OCI-LY7 (cell line): ENCODE measurements around the gene WDFY4. TPM values are rescaled to one million over a fixed set of nuclear protein-coding genes. Genes with fewer than 3 reads are reported as not detected.

Source experiments
- BruUV-seq: library from RNA; stranded (reverse); fragments of 400-500 nt; replicated peaks from 2 replicates; lab custom pipeline; 2021; lab: Mats Ljungman, UMichigan
- CTCF ChIA-PET: fragments of 300-600 bp; sonication (Branson Sonifier 250); formaldehyde crosslinking; loops from one replicate; lab custom pipeline; 2022; ENCODE audit warnings: antibody characterized with exemption; ENCODE audit not compliant: unreplicated experiment; lab: Charles Lee
- POLR2A ChIA-PET: fragments of 300-600 bp; sonication (Branson Sonifier 250); formaldehyde crosslinking; loops from one replicate; lab custom pipeline; 2022; ENCODE audit warnings: antibody characterized with exemption; lab: Charles Lee
- DNase-seq: peaks from one replicate; pipeline ENCODE4 v3.0.0-alpha.2; 2015; ENCODE audit warnings: low spot score
- H2AFZ ChIP-seq: fragments of 200-600 bp; sonication (generic), shearing (Covaris generic); 2 replicates; pipeline ENCODE4 v1.6.1; 2014; ENCODE audit warnings: mild to moderate bottlenecking, antibody characterized with exemption, low read length, moderate library complexity
- H3K27ac ChIP-seq: fragments of 200-600 bp; sonication (generic); 2 replicates; pipeline ENCODE4 v1.5.1; 2014; ENCODE audit warnings: mixed run types, low read depth, mild to moderate bottlenecking, moderate library complexity, low read length, inconsistent platforms; ENCODE audit not compliant: poor library complexity, severe bottlenecking
- H3K36me3 ChIP-seq: fragments of 200-600 bp; sonication (generic); 2 replicates; pipeline ENCODE4 v1.6.1; 2014; ENCODE audit warnings: mild to moderate bottlenecking, antibody characterized with exemption, low read length, moderate library complexity, mixed read lengths; ENCODE audit not compliant: insufficient read depth
- H3K4me1 ChIP-seq: fragments of 200-600 bp; sonication (generic); 2 replicates; pipeline ENCODE4 v1.5.1; 2014; ENCODE audit warnings: mild to moderate bottlenecking, low read length; ENCODE audit not compliant: insufficient read depth, poor library complexity, severe bottlenecking
- H3K4me2 ChIP-seq: fragments of 200-600 bp; sonication (generic); 2 replicates; pipeline ENCODE4 v1.6.1; 2014; ENCODE audit warnings: mild to moderate bottlenecking, low read length
- H3K4me3 ChIP-seq: fragments of 200-600 bp; sonication (generic); 2 replicates; pipeline ENCODE4 v1.5.1; 2014; ENCODE audit warnings: mild to moderate bottlenecking, low read depth, low read length; ENCODE audit not compliant: poor library complexity, severe bottlenecking
- H3K79me2 ChIP-seq: fragments of 200-600 bp; sonication (generic); 2 replicates; pipeline ENCODE4 v1.6.1; 2016; ENCODE audit warnings: low read depth, mild to moderate bottlenecking, low read length, moderate library complexity, mixed read lengths; ENCODE audit not compliant: insufficient read depth
- H3K9me2 ChIP-seq: fragments of 200-600 bp; sonication (generic); 2 replicates; pipeline ENCODE4 v1.6.1; 2016; ENCODE audit warnings: mild to moderate bottlenecking, low read length, mixed read lengths; ENCODE audit not compliant: insufficient read depth
- H3K9me3 ChIP-seq: fragments of 200-600 bp; sonication (generic); 2 replicates; pipeline ENCODE4 v1.6.1; 2014; ENCODE audit warnings: mild to moderate bottlenecking, mixed run types, low read length, mixed read lengths
- H4K20me1 ChIP-seq: fragments of 200-600 bp; sonication (generic); 2 replicates; pipeline ENCODE4 v1.6.1; 2014; ENCODE audit warnings: mild to moderate bottlenecking, antibody characterized with exemption, low read length, moderate library complexity, mixed read lengths; ENCODE audit not compliant: insufficient read depth
- CTCF ChIP-seq: fragments of 200-600 bp; sonication (generic); conservative IDR thresholded peaks from 2 replicates; pipeline ENCODE4 v1.5.1; 2014; ENCODE audit warnings: mild to moderate bottlenecking, antibody characterized with exemption, low read length, moderate library complexity, mixed read lengths
- EZH2phosphoT487 ChIP-seq: fragments of 200-600 bp; sonication (generic); IDR thresholded peaks from 2 replicates; pipeline ENCODE4 v1.6.1; 2018; ENCODE audit warnings: low read depth, borderline replicate concordance, mild to moderate bottlenecking, mixed run types, antibody characterized with exemption, low read length, moderate library complexity, mixed read lengths
- intact Hi-C: fragments of 100-400 bp; cut with micrococcal nuclease; formaldehyde crosslinking; loops from one replicate; pipeline ENCODE4 v1.10.0; 2022; ENCODE audit not compliant: unreplicated experiment
- total RNA-seq, 2 experiments: library from RNA; depleted of rRNA in 1 of 2; stranded (reverse); fragments of >200 nt in 1 of 2; shearing (Covaris generic) in 1 of 2; gene quantifications; 2 replicates each; pipeline ENCODE4 v1.2.3, GENCODE V29; 2014 to 2022

WDFY4 gene
- total RNA-seq, 2 experiments from 2014 or later, result 51.5 to 85.6 TPM

- H3K9me2 ChIP-seq, result no peaks in the 10 kb centered on the region
- no peak overlapping the region for H3K4me3 ChIP-seq
- no peaks in the 10 kb centered on the region for H4K20me1 ChIP-seq
- H3K4me2 ChIP-seq, result no peak overlapping the region
- peaks cover 9% of the 10 kb centered on the region for H3K4me1 ChIP-seq
- H3K79me2 ChIP-seq, result no peaks in the 10 kb centered on the region
- ChIA-PET POLR2A (interaction anchor here (0.6 to 0.9 kb wide), 2 partner anchors 10 to 36 kb away, joined by 3 to 5 read pairs; no protein-coding TSS in a partner anchor), CTCF (interaction anchor here (0.6 kb wide), 1 partner anchor 286 kb away, joined by 4 read pairs; no protein-coding TSS in a partner anchor)
- no TSS peak for BruUV-seq
- intact Hi-C loops, result no loop called here
- no peaks in the 10 kb centered on the region for H3K36me3 ChIP-seq
- no peak for DNase-seq
- H2AFZ ChIP-seq, result no peak overlapping the region
- no peaks in the 10 kb centered on the region for H3K9me3 ChIP-seq
- no peak overlapping the region for H3K27ac ChIP-seq
- no peak for TF ChIP-seq EZH2phosphoT487
- TF ChIP-seq CTCF, result no peak
Observed at GRCh38 chr10:48999346-48999745, 314.7 kb downstream of the WDFY4 start.

- no peak overlapping the region for H3K4me2 ChIP-seq
- no peaks in the 10 kb centered on the region for H3K9me3 ChIP-seq
- no peak overlapping the region for H3K27ac ChIP-seq
- intact Hi-C loops, result no loop called here
- H3K9me2 ChIP-seq, result no peaks in the 10 kb centered on the region
- CTCF ChIA-PET, result no interaction called here
- no peaks in the 10 kb centered on the region for H3K36me3 ChIP-seq
- TF ChIP-seq CTCF, result no peak
- no peak for TF ChIP-seq EZH2phosphoT487
- no TSS peak for BruUV-seq
- no peak overlapping the region for H2AFZ ChIP-seq
- peaks cover 9% of the 10 kb centered on the region for H3K4me1 ChIP-seq
- no peaks in the 10 kb centered on the region for H4K20me1 ChIP-seq
- H3K79me2 ChIP-seq, result no peaks in the 10 kb centered on the region
- DNase-seq, result no peak
- H3K4me3 ChIP-seq, result no peak overlapping the region
- POLR2A ChIA-PET, result no interaction called here
Observed at GRCh38 chr10:49000437-49001398, 316.0 kb downstream of the WDFY4 start.
